ENCODE data around the gene ABHD8. TPM values are rescaled to one million over a fixed set of nuclear protein-coding genes. Genes with fewer than 3 reads are reported as not detected.

ABHD8 gene
- total and polyA plus RNA-seq, 2 of the 13 experiments (the other 11 are each of a cell fraction or from before 2014, with no cell fraction given), result 6.3 to 7.2 TPM

DNA sequence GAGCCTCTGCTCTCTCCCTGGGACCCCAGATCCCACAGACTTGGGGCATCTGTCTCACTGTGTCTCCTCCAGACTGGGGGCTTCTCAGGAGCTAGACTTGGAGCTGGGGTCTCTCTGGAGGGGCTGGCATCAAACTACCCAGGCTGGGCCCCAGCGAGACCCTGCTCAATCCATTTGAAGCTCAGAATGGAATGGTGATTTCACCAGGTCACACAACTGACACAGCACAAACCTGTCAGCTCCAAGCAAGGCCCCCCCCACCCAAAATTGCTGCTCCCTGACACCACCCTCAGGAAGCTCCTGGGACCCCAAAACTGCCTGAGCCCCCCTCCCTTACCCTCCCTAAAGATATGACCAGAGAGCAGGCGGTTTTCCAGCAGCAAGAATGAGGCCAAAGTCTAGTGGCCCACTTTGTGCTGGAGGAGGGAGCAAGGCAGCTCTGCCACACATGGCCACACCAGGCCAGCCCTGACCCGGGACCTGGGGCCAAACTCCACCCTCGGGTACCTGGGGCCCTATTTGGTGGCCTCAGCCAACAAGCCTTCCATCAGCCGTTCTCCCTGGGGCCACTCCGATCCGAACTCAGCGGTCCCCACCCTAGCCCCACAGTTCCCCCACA lies 59.9 kb downstream of the ABHD8 start (continued):
- TF ChIP-seq ZNF232 (CRISPR knock-in tag; IDR thresholded peaks at IDR 0.05; ENCODE audit: borderline replicate concordance), result no peak
- no peak for TF ChIP-seq ZNF510 (CRISPR knock-in tag; IDR thresholded peaks at IDR 0.05; ENCODE audit: low read depth)
- TF ChIP-seq ZNF773 (CRISPR knock-in tag; IDR thresholded peaks at IDR 0.05; ENCODE audit: borderline replicate concordance), result no peak
- TF ChIP-seq NR2C2 (CRISPR knock-in tag; IDR thresholded peaks at IDR 0.05; ENCODE audit: borderline replicate concordance), result no peak
- TF ChIP-seq, protein P1, sequence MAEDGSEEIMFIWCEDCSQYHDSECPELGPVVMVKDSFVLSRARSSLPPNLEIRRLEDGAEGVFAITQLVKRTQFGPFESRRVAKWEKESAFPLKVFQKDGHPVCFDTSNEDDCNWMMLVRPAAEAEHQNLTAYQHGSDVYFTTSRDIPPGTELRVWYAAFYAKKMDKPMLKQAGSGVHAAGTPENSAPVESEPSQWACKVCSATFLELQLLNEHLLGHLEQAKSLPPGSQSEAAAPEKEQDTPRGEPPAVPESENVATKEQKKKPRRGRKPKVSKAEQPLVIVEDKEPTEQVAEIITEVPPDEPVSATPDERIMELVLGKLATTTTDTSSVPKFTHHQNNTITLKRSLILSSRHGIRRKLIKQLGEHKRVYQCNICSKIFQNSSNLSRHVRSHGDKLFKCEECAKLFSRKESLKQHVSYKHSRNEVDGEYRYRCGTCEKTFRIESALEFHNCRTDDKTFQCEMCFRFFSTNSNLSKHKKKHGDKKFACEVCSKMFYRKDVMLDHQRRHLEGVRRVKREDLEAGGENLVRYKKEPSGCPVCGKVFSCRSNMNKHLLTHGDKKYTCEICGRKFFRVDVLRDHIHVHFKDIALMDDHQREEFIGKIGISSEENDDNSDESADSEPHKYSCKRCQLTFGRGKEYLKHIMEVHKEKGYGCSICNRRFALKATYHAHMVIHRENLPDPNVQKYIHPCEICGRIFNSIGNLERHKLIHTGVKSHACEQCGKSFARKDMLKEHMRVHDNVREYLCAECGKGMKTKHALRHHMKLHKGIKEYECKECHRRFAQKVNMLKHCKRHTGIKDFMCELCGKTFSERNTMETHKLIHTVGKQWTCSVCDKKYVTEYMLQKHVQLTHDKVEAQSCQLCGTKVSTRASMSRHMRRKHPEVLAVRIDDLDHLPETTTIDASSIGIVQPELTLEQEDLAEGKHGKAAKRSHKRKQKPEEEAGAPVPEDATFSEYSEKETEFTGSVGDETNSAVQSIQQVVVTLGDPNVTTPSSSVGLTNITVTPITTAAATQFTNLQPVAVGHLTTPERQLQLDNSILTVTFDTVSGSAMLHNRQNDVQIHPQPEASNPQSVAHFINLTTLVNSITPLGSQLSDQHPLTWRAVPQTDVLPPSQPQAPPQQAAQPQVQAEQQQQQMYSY (CRISPR knock-in tag; IDR thresholded peaks at IDR 0.05), result no peak
- TF ChIP-seq, protein P2, sequence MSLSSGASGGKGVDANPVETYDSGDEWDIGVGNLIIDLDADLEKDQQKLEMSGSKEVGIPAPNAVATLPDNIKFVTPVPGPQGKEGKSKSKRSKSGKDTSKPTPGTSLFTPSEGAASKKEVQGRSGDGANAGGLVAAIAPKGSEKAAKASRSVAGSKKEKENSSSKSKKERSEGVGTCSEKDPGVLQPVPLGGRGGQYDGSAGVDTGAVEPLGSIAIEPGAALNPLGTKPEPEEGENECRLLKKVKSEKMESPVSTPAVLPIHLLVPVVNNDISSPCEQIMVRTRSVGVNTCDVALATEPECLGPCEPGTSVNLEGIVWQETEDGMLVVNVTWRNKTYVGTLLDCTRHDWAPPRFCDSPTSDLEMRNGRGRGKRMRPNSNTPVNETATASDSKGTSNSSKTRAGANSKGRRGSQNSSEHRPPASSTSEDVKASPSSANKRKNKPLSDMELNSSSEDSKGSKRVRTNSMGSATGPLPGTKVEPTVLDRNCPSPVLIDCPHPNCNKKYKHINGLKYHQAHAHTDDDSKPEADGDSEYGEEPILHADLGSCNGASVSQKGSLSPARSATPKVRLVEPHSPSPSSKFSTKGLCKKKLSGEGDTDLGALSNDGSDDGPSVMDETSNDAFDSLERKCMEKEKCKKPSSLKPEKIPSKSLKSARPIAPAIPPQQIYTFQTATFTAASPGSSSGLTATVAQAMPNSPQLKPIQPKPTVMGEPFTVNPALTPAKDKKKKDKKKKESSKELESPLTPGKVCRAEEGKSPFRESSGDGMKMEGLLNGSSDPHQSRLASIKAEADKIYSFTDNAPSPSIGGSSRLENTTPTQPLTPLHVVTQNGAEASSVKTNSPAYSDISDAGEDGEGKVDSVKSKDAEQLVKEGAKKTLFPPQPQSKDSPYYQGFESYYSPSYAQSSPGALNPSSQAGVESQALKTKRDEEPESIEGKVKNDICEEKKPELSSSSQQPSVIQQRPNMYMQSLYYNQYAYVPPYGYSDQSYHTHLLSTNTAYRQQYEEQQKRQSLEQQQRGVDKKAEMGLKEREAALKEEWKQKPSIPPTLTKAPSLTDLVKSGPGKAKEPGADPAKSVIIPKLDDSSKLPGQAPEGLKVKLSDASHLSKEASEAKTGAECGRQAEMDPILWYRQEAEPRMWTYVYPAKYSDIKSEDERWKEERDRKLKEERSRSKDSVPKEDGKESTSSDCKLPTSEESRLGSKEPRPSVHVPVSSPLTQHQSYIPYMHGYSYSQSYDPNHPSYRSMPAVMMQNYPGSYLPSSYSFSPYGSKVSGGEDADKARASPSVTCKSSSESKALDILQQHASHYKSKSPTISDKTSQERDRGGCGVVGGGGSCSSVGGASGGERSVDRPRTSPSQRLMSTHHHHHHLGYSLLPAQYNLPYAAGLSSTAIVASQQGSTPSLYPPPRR (CRISPR knock-in tag; IDR thresholded peaks at IDR 0.05; ENCODE audit: borderline replicate concordance), result no peak
- TF ChIP-seq, protein P3, sequence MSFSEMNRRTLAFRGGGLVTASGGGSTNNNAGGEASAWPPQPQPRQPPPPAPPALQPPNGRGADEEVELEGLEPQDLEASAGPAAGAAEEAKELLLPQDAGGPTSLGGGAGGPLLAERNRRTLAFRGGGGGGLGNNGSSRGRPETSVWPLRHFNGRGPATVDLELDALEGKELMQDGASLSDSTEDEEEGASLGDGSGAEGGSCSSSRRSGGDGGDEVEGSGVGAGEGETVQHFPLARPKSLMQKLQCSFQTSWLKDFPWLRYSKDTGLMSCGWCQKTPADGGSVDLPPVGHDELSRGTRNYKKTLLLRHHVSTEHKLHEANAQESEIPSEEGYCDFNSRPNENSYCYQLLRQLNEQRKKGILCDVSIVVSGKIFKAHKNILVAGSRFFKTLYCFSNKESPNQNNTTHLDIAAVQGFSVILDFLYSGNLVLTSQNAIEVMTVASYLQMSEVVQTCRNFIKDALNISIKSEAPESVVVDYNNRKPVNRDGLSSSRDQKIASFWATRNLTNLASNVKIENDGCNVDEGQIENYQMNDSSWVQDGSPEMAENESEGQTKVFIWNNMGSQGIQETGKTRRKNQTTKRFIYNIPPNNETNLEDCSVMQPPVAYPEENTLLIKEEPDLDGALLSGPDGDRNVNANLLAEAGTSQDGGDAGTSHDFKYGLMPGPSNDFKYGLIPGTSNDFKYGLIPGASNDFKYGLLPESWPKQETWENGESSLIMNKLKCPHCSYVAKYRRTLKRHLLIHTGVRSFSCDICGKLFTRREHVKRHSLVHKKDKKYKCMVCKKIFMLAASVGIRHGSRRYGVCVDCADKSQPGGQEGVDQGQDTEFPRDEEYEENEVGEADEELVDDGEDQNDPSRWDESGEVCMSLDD (CRISPR knock-in tag; IDR thresholded peaks at IDR 0.05; ENCODE audit: borderline replicate concordance), result no peak
- TF ChIP-seq ATAD3A (CRISPR knock-in tag; IDR thresholded peaks at IDR 0.05), result no peak
- TF ChIP-seq ZNF567 (CRISPR knock-in tag; IDR thresholded peaks at IDR 0.05; ENCODE audit: borderline replicate concordance), result no peak
- no peak for TF ChIP-seq THYN1 (CRISPR knock-in tag; IDR thresholded peaks at IDR 0.05; ENCODE audit: borderline replicate concordance, low read depth)
- TF ChIP-seq, protein P4, sequence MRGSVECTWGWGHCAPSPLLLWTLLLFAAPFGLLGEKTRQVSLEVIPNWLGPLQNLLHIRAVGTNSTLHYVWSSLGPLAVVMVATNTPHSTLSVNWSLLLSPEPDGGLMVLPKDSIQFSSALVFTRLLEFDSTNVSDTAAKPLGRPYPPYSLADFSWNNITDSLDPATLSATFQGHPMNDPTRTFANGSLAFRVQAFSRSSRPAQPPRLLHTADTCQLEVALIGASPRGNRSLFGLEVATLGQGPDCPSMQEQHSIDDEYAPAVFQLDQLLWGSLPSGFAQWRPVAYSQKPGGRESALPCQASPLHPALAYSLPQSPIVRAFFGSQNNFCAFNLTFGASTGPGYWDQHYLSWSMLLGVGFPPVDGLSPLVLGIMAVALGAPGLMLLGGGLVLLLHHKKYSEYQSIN (CRISPR knock-in tag; IDR thresholded peaks at IDR 0.05; ENCODE audit: borderline replicate concordance), result no peak
- TF ChIP-seq, protein P5, sequence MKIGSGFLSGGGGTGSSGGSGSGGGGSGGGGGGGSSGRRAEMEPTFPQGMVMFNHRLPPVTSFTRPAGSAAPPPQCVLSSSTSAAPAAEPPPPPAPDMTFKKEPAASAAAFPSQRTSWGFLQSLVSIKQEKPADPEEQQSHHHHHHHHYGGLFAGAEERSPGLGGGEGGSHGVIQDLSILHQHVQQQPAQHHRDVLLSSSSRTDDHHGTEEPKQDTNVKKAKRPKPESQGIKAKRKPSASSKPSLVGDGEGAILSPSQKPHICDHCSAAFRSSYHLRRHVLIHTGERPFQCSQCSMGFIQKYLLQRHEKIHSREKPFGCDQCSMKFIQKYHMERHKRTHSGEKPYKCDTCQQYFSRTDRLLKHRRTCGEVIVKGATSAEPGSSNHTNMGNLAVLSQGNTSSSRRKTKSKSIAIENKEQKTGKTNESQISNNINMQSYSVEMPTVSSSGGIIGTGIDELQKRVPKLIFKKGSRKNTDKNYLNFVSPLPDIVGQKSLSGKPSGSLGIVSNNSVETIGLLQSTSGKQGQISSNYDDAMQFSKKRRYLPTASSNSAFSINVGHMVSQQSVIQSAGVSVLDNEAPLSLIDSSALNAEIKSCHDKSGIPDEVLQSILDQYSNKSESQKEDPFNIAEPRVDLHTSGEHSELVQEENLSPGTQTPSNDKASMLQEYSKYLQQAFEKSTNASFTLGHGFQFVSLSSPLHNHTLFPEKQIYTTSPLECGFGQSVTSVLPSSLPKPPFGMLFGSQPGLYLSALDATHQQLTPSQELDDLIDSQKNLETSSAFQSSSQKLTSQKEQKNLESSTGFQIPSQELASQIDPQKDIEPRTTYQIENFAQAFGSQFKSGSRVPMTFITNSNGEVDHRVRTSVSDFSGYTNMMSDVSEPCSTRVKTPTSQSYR (CRISPR knock-in tag; IDR thresholded peaks at IDR 0.05; ENCODE audit: borderline replicate concordance), result no peak; the same call in 1 of the 2 replicates
